ENCODE data around the gene MGAT4A.
"Not testable (repeated sequence)": the region's sequence is repeated elsewhere in the genome, so short reads cannot be mapped to it uniquely, and the experiment has no call there.

The MGAT4A gene

GRCh38 chr2:98747888-98748287 is 17.0 kb upstream of the MGAT4A start:
- Mint-ChIP-seq H3K27ac (no peak overlapping the region), H3K9me3 (no peaks in the 10 kb centered on the region)

GRCh38 chr2:98746426-98746825 is 15.5 kb upstream of the MGAT4A start:
- Mint-ChIP-seq H3K27ac (peak overlapping the region; percentile 30), H3K36me3 (peaks cover 2% of the 10 kb centered on the region), H3K9me3 (no peaks in the 10 kb centered on the region), H3K4me3 (no peak overlapping the region), H3K27me3 (no peaks in the 10 kb centered on the region), H3K4me1 (peaks cover 69% of the 10 kb centered on the region)

More at GRCh38 chr2:98747888-98748287, 17.0 kb upstream of the MGAT4A start:
- H3K27me3 Mint-ChIP-seq, result no peaks in the 10 kb centered on the region
- H3K4me3 Mint-ChIP-seq, result no peak overlapping the region
- no peaks in the 10 kb centered on the region for H3K36me3 Mint-ChIP-seq
- peaks cover 69% of the 10 kb centered on the region for H3K4me1 Mint-ChIP-seq

GRCh38 chr2:98744595-98744994 is 13.7 kb upstream of the MGAT4A start:
- H3K36me3 Mint-ChIP-seq, result peaks cover 2% of the 10 kb centered on the region
- peak overlapping the region; percentile 84 for H3K27ac Mint-ChIP-seq
- no peaks in the 10 kb centered on the region for H3K27me3 Mint-ChIP-seq
- H3K9me3 Mint-ChIP-seq, result no peaks in the 10 kb centered on the region
- H3K4me3 Mint-ChIP-seq, result no peak overlapping the region
- H3K4me1 Mint-ChIP-seq, result peaks cover 75% of the 10 kb centered on the region

- Mint-ChIP-seq H3K36me3 (peaks cover 2% of the 10 kb centered on the region), H3K27ac (no peak overlapping the region), H3K4me3 (no peak overlapping the region), H3K4me1 (peaks cover 76% of the 10 kb centered on the region), H3K9me3 (no peaks in the 10 kb centered on the region), H3K27me3 (no peaks in the 10 kb centered on the region)
Observed at GRCh38 chr2:98743835-98744234, 12.9 kb upstream of the MGAT4A start.

- no peaks in the 10 kb centered on the region for H3K9me3 Mint-ChIP-seq
- H3K36me3 Mint-ChIP-seq, result peaks cover 2% of the 10 kb centered on the region
- no peaks in the 10 kb centered on the region for H3K27me3 Mint-ChIP-seq
- H3K4me1 Mint-ChIP-seq, result peaks cover 84% of the 10 kb centered on the region
- H3K4me3 Mint-ChIP-seq, result no peak overlapping the region
- H3K27ac Mint-ChIP-seq, result peak overlapping the region; percentile 55
Observed at GRCh38 chr2:98739020-98739419, 8.1 kb upstream of the MGAT4A start.

- H3K9me3 Mint-ChIP-seq, result no peaks in the 10 kb centered on the region
- peak overlapping the region; percentile 95 for H3K27ac Mint-ChIP-seq
- H3K4me3 Mint-ChIP-seq, result no peak overlapping the region
- H3K27me3 Mint-ChIP-seq, result no peaks in the 10 kb centered on the region
- peaks cover 86% of the 10 kb centered on the region for H3K4me1 Mint-ChIP-seq
- H3K36me3 Mint-ChIP-seq, result peaks cover 2% of the 10 kb centered on the region
Observed at GRCh38 chr2:98738304-98738703, 7.4 kb upstream of the MGAT4A start.

GRCh38 chr2:98737848-98738247 is 6.9 kb upstream of the MGAT4A start:
- Mint-ChIP-seq H3K27me3 (no peaks in the 10 kb centered on the region), H3K27ac (peak overlapping the region; percentile 95), H3K9me3 (no peaks in the 10 kb centered on the region), H3K36me3 (peaks cover 2% of the 10 kb centered on the region), H3K4me3 (no peak overlapping the region), H3K4me1 (peaks cover 86% of the 10 kb centered on the region)

- Mint-ChIP-seq H3K27me3 (no peaks in the 10 kb centered on the region), H3K4me3 (peak overlapping the region; percentile 51), H3K4me1 (peaks cover 85% of the 10 kb centered on the region), H3K36me3 (no peaks in the 10 kb centered on the region), H3K27ac (peak overlapping the region; percentile 95), H3K9me3 (no peaks in the 10 kb centered on the region)
Observed at GRCh38 chr2:98736464-98736889, 5.5 kb upstream of the MGAT4A start.

GRCh38 chr2:98734823-98735260 is 3.9 kb upstream of the MGAT4A start:
- Mint-ChIP-seq H3K27ac (peak overlapping the region; percentile 97), H3K4me3 (peak overlapping the region; percentile 93), H3K4me1 (peaks cover 77% of the 10 kb centered on the region), H3K36me3 (no peaks in the 10 kb centered on the region), H3K9me3 (no peaks in the 10 kb centered on the region), H3K27me3 (no peaks in the 10 kb centered on the region)

GRCh38 chr2:98734162-98734561 is 3.2 kb upstream of the MGAT4A start:
- peak overlapping the region; percentile 97 for H3K27ac Mint-ChIP-seq
- peak overlapping the region; percentile 93 for H3K4me3 Mint-ChIP-seq
- H3K27me3 Mint-ChIP-seq, result no peaks in the 10 kb centered on the region
- H3K4me1 Mint-ChIP-seq, result peaks cover 74% of the 10 kb centered on the region
- H3K9me3 Mint-ChIP-seq, result no peaks in the 10 kb centered on the region
- no peaks in the 10 kb centered on the region for H3K36me3 Mint-ChIP-seq

GRCh38 chr2:98732430-98733051 is 1.6 kb upstream of the MGAT4A start:
- Mint-ChIP-seq H3K9me3 (no peaks in the 10 kb centered on the region), H3K4me3 (peak overlapping the region; percentile 91), H3K27me3 (no peaks in the 10 kb centered on the region), H3K36me3 (no peaks in the 10 kb centered on the region), H3K27ac (peak overlapping the region; percentile 97), H3K4me1 (peaks cover 68% of the 10 kb centered on the region)

- H3K4me1 Mint-ChIP-seq, result peaks cover 68% of the 10 kb centered on the region
- peak overlapping the region; percentile 97 for H3K27ac Mint-ChIP-seq
- no peaks in the 10 kb centered on the region for H3K9me3 Mint-ChIP-seq
- H3K27me3 Mint-ChIP-seq, result no peaks in the 10 kb centered on the region
- H3K4me3 Mint-ChIP-seq, result peak overlapping the region; percentile 91
- H3K36me3 Mint-ChIP-seq, result no peaks in the 10 kb centered on the region
Observed at GRCh38 chr2:98731894-98732349, 990 bp upstream of the MGAT4A start.

- Mint-ChIP-seq H3K9me3 (no peaks in the 10 kb centered on the region), H3K4me3 (peak overlapping the region; percentile 89), H3K4me1 (peaks cover 70% of the 10 kb centered on the region), H3K27ac (no peak overlapping the region), H3K27me3 (no peaks in the 10 kb centered on the region), H3K36me3 (no peaks in the 10 kb centered on the region)
Observed at GRCh38 chr2:98730707-98731040, 258 bp downstream of the MGAT4A start.

- peak overlapping the region; percentile 92 for H3K27ac Mint-ChIP-seq
- H3K27me3 Mint-ChIP-seq, result no peaks in the 10 kb centered on the region
- no peaks in the 10 kb centered on the region for H3K36me3 Mint-ChIP-seq
- H3K9me3 Mint-ChIP-seq, result no peaks in the 10 kb centered on the region
- peak overlapping the region; percentile 89 for H3K4me3 Mint-ChIP-seq
- H3K4me1 Mint-ChIP-seq, result peaks cover 73% of the 10 kb centered on the region
Observed at GRCh38 chr2:98730053-98730706, 752 bp downstream of the MGAT4A start.

- H3K27me3 Mint-ChIP-seq, result no peaks in the 10 kb centered on the region
- H3K4me3 Mint-ChIP-seq, result peak overlapping the region; percentile 89
- H3K9me3 Mint-ChIP-seq, result no peaks in the 10 kb centered on the region
- H3K27ac Mint-ChIP-seq, result peak overlapping the region; percentile 92
- H3K36me3 Mint-ChIP-seq, result no peaks in the 10 kb centered on the region
- peaks cover 73% of the 10 kb centered on the region for H3K4me1 Mint-ChIP-seq
Observed at GRCh38 chr2:98729652-98730051, 1.3 kb downstream of the MGAT4A start.

- H3K9me3 Mint-ChIP-seq, H3K27me3 Mint-ChIP-seq, H3K36me3 Mint-ChIP-seq: not testable (repeated sequence)
- Mint-ChIP-seq H3K27ac (peak overlapping the region; percentile 92), H3K4me3 (peak overlapping the region; percentile 89), H3K4me1 (peaks cover 72% of the 10 kb centered on the region)
Observed at GRCh38 chr2:98728088-98728718, 2.7 kb downstream of the MGAT4A start.

All from activated naive CD4-positive, alpha-beta T cell treated with anti-CD3 and anti-CD28 coated beads, Interleukin-2, amount 50 U/mL, for 24 hours (primary cell).